BE2C (cell line): Measurements from ENCODE around the gene HS6ST1.

Experiments used
- DNase-seq: peaks from one replicate; pipeline ENCODE4 v3.0.0-alpha.2; 2020
- H3K27me3 ChIP-seq: fragments of 250-450 bp; sonication (Bioruptor Pico); 2 replicates; pipeline ENCODE4 v1.5.1; 2020; ENCODE audit warnings: mild to moderate bottlenecking
- H3K36me3 ChIP-seq: fragments of 250-450 bp; sonication (Bioruptor Pico); 2 replicates; pipeline ENCODE4 v1.5.1; 2020; ENCODE audit warnings: mild to moderate bottlenecking
- H3K4me1 ChIP-seq: fragments of 250-450 bp; sonication (Bioruptor Pico); 2 replicates; pipeline ENCODE4 v1.5.1; 2020
- H3K4me3 ChIP-seq: 2 replicates; pipeline ENCODE4 v1.5.1; 2011; ENCODE audit warnings: low read depth, low read length
- H3K9me3 ChIP-seq: fragments of 250-450 bp; sonication (Bioruptor Pico); 2 replicates; pipeline ENCODE4 v1.5.1; 2020
- TF ChIP-seq, protein P1 (sequence below): IDR thresholded peaks from 2 replicates; pipeline ENCODE4 v1.5.1; 2012; ENCODE audit warnings: mild to moderate bottlenecking, low read depth, low read length

HS6ST1 gene

DNA sequence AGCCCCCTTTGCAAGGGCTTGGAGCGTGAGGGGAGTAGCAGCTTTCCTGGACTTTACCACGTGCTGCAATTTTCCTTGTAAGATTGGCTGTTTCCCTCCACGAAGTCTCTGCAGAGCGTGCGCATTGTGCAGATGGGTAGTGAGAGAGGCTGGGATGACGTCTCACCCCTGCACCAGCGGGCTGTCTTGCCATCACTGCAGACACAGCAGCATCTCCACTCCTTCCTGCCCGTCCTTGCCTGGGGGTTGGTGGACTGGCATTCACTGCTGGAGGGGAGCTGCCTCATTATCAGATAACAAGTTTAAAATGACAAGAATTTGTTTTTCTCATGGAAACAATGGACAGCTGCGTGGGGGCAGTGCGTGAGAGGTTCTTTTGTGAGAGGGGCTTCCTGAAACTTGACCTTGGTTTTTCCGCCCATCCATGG, 45.3 kb upstream of the HS6ST1 start:
- H3K4me1 ChIP-seq, result no peaks in the 10 kb centered on the region
- no peak for DNase-seq

GRCh38 chr2:128362889-128363228, 44.2 kb upstream of the HS6ST1 start:
- no peaks in the 10 kb centered on the region for H3K27me3 ChIP-seq
- H3K36me3 ChIP-seq, result no peaks in the 10 kb centered on the region
- TF ChIP-seq, protein P1, sequence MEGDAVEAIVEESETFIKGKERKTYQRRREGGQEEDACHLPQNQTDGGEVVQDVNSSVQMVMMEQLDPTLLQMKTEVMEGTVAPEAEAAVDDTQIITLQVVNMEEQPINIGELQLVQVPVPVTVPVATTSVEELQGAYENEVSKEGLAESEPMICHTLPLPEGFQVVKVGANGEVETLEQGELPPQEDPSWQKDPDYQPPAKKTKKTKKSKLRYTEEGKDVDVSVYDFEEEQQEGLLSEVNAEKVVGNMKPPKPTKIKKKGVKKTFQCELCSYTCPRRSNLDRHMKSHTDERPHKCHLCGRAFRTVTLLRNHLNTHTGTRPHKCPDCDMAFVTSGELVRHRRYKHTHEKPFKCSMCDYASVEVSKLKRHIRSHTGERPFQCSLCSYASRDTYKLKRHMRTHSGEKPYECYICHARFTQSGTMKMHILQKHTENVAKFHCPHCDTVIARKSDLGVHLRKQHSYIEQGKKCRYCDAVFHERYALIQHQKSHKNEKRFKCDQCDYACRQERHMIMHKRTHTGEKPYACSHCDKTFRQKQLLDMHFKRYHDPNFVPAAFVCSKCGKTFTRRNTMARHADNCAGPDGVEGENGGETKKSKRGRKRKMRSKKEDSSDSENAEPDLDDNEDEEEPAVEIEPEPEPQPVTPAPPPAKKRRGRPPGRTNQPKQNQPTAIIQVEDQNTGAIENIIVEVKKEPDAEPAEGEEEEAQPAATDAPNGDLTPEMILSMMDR, result no peak
- no peaks in the 10 kb centered on the region for H3K9me3 ChIP-seq
- no peaks in the 10 kb centered on the region for H3K4me1 ChIP-seq
- H3K4me3 ChIP-seq, result no peak overlapping the region
- no peak for DNase-seq

More for the DNA sequence above, 45.3 kb upstream of the HS6ST1 start:
- Histone ChIP-seq H3K27me3 (no peaks in the 10 kb centered on the region), H3K4me3 (no peak overlapping the region), H3K36me3 (no peaks in the 10 kb centered on the region), H3K9me3 (no peaks in the 10 kb centered on the region)
- TF ChIP-seq, protein P1, result no peak

DNA sequence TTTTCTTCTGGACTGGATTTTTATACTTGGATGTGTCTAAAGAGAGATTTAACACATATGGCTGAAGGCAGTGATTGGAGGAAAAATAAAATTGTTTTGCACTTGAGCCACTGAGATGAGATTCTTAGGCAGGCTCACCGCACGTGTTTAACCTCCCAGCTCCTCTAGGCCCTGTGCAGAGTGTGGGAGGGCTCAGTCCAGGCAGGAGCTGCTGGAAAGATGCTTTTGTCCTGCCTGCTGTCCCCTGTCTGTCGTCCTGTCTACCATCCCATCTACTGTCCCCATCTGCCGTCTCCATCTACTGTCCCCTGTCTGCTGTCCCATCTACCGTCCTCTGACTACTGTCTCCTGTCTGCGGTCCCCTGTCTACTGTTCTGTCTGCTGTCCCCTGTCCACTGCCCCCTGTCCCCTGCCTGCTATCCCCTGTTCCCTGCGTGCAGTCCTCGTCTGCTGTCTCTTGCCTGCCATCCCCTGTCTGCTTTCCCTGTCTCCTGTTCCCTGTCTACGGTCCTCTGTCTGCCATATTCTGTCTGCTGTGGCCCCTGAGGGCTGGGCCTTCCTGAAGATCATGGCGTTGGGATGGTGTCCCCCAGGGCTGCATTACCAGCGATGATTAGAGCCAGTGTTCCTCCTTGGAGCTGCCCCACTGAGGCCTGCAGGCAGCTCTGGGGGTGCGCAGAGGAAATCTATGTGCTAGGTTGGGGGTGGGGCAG, 43.7 kb upstream of the HS6ST1 start:
- DNase-seq, result no peak
- H3K36me3 ChIP-seq, result no peaks in the 10 kb centered on the region
- H3K27me3 ChIP-seq, result no peaks in the 10 kb centered on the region
- H3K4me3 ChIP-seq, result no peak overlapping the region
- H3K9me3 ChIP-seq, result no peaks in the 10 kb centered on the region
- TF ChIP-seq, protein P1, result no peak
- H3K4me1 ChIP-seq, result no peaks in the 10 kb centered on the region

GRCh38 chr2:128361376-128362131, 42.9 kb upstream of the HS6ST1 start:
- Histone ChIP-seq H3K9me3 (no peaks in the 10 kb centered on the region), H3K27me3 (no peaks in the 10 kb centered on the region), H3K4me3 (no peak overlapping the region), H3K4me1 (no peaks in the 10 kb centered on the region), H3K36me3 (no peaks in the 10 kb centered on the region)
- no peak for DNase-seq
- TF ChIP-seq, protein P1, result no peak

DNA sequence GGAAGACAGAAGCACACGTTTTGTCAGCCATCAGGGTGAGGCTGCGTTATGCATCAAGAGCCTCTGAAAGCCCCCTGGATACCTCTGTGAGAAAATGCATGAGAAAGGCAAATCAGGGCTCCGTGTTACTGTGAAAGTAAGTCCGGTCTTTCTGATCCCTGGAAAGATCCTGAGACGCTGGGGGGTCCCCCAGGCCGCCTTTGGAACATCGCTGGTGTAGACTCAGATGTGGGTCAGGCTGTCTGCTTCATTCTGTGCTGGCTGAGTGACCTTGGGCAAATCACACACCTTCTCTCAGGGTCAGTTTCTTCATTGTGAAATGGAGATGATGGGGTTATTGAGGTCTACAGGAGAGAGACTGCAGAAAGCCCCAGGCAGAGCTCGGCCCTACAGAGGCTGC, 42.0 kb upstream of the HS6ST1 start:
- TF ChIP-seq, protein P1, result no peak
- H3K27me3 ChIP-seq, result no peaks in the 10 kb centered on the region
- no peaks in the 10 kb centered on the region for H3K36me3 ChIP-seq
- DNase-seq, result no peak
- no peaks in the 10 kb centered on the region for H3K9me3 ChIP-seq
- H3K4me3 ChIP-seq, result no peak overlapping the region
- no peaks in the 10 kb centered on the region for H3K4me1 ChIP-seq

DNA sequence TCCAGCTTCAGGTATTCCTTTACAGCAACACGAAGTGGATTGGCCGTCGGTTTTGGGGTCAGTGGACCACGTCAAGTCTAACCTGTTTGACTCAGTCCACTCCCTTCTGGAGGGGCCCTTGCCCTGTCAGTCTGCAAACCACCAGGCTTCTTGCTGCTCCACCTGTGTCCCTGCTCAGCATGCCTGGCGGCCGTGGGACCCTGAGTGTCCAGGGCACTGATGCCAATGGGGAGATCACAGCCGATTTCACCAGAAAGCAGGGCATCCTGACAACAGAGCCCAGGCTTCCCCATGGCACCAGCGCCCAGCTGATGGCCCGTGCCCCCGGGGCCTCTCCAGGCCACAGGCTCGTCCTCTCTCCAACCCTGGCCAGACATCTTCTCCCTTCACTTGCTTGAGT, 41.2 kb upstream of the HS6ST1 start:
- Histone ChIP-seq H3K4me3 (no peak overlapping the region), H3K36me3 (no peaks in the 10 kb centered on the region), H3K9me3 (no peaks in the 10 kb centered on the region), H3K4me1 (no peaks in the 10 kb centered on the region), H3K27me3 (no peaks in the 10 kb centered on the region)
- TF ChIP-seq, protein P1, result no peak
- DNase-seq, result no peak
